IPS DF 6.9 (cell line): Measurements from ENCODE around the gene POLE.

ENCODE experiments used
- DNase-seq: peaks from one replicate; pipeline ENCODE4 v3.0.0-alpha.2; 2013; ENCODE audit warnings: low read depth, low spot score
- H3K27ac ChIP-seq: one replicate; pipeline ENCODE4 v1.5.1; 2013; ENCODE audit warnings: low read length, control low read depth
- H3K27me3 ChIP-seq: 2 replicates; pipeline ENCODE4 v1.6.1; 2013; ENCODE audit warnings: mild to moderate bottlenecking, low read length; ENCODE audit not compliant: control insufficient read depth, insufficient read depth
- H3K36me3 ChIP-seq: 2 replicates; pipeline ENCODE4 v1.6.1; 2013; ENCODE audit warnings: low read length; ENCODE audit not compliant: control insufficient read depth, insufficient read depth
- H3K4me1 ChIP-seq: 2 replicates; pipeline ENCODE4 v1.6.1; 2013; ENCODE audit warnings: low read length; ENCODE audit not compliant: control insufficient read depth, insufficient read depth
- H3K4me3 ChIP-seq: 2 replicates; pipeline ENCODE4 v1.5.1; 2013; ENCODE audit warnings: mild to moderate bottlenecking, low read length
- H3K9me3 ChIP-seq: 2 replicates; pipeline ENCODE4 v1.6.1; 2013; ENCODE audit warnings: low read length, inconsistent platforms; ENCODE audit not compliant: control insufficient read depth, insufficient read depth
- WGBS: extraction: QIAGEN DNeasy Blood & Tissue Kit; methylation state at CpG from one replicate; pipeline ENCODE4 v1.1.7; 2013; ENCODE audit warnings: mixed read lengths, missing lambda C conversion rate; ENCODE audit not compliant: insufficient read length, insufficient coverage; 5-methylcytosine and 5-hydroxymethylcytosine counted together

POLE gene

GRCh38 chr12:132575661-132576060 lies 111.5 kb downstream of the POLE start:
- no peak overlapping the region for H3K27ac ChIP-seq
- no peak overlapping the region for H3K4me3 ChIP-seq
- H3K4me1 ChIP-seq: no peaks in the 10 kb centered on the region
- DNase-seq: no peak
- peaks cover 37% of the 10 kb centered on the region for H3K36me3 ChIP-seq
- no CpG with 5 or more reads among the region's 11 CpGs for WGBS
- no peaks in the 10 kb centered on the region for H3K9me3 ChIP-seq
- H3K27me3 ChIP-seq: no peaks in the 10 kb centered on the region

- Histone ChIP-seq H3K4me1 (no peaks in the 10 kb centered on the region; the same call in 1 of the 2 replicates), H3K27ac (no peak overlapping the region), H3K27me3 (no peaks in the 10 kb centered on the region), H3K36me3 (peaks cover 44% of the 10 kb centered on the region), H3K4me3 (no peak overlapping the region), H3K9me3 (no peaks in the 10 kb centered on the region)
- no CpG with 5 or more reads among the region's 39 CpGs for WGBS
- no peak for DNase-seq
Observed at GRCh38 chr12:132574271-132574996, 112.7 kb downstream of the POLE start.
